Fibroblast of lung (primary cell): ENCODE measurements around the gene ERCC6L.

ENCODE experiments used
- EZH2 ChIP-seq: IDR thresholded peaks from 2 replicates; pipeline ENCODE4 v1.5.1; 2012; ENCODE audit warnings: low read length, control low read depth, mild to moderate bottlenecking; ENCODE audit errors: missing control alignments
- TF ChIP-seq, protein P1 (sequence below), 2 donors: IDR thresholded peaks in 1 of 2; conservative IDR thresholded peaks in 1 of 2; 1 replicate in 1 of 2; 2 replicates in 1 of 2; pipeline ENCODE4 v1.5.1; 2011 to 2012; ENCODE audit warnings: low read length in 2 of 2, control low read depth in 1 of 2, inconsistent platforms in 1 of 2, low read depth in 1 of 2, mild to moderate bottlenecking in 1 of 2

GRCh38 chrX:72276478-72276953 lies 37.7 kb upstream of the ERCC6L start:
- TF ChIP-seq EZH2 = no peak
- TF ChIP-seq, protein P1, sequence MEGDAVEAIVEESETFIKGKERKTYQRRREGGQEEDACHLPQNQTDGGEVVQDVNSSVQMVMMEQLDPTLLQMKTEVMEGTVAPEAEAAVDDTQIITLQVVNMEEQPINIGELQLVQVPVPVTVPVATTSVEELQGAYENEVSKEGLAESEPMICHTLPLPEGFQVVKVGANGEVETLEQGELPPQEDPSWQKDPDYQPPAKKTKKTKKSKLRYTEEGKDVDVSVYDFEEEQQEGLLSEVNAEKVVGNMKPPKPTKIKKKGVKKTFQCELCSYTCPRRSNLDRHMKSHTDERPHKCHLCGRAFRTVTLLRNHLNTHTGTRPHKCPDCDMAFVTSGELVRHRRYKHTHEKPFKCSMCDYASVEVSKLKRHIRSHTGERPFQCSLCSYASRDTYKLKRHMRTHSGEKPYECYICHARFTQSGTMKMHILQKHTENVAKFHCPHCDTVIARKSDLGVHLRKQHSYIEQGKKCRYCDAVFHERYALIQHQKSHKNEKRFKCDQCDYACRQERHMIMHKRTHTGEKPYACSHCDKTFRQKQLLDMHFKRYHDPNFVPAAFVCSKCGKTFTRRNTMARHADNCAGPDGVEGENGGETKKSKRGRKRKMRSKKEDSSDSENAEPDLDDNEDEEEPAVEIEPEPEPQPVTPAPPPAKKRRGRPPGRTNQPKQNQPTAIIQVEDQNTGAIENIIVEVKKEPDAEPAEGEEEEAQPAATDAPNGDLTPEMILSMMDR (conservative IDR thresholded peaks at IDR 0.05 in 1 of 2, IDR thresholded peaks at IDR 0.05 in 1 of 2; ENCODE audit: low read depth in 1 of 2, low read length in 2 of 2) = no peak
